Suppressor macrophage treated with lipopolysaccharide for 4 hours (primary cell): ENCODE results near the gene LILRA5.
A peak's percentile ranks its signal among the peaks of the same experiment; 100 is the strongest.
"Not testable (repeated sequence)": the region's sequence is repeated elsewhere in the genome, so short reads cannot be mapped to it uniquely, and the experiment has no call there.

Experiments
- DNase-seq: peaks from one replicate; pipeline ENCODE4 v3.0.0-alpha.2; 2020

Gene LILRA5

GRCh38 chr19:54312436-54313377 lies at the start of gene LILRA5:
Gene LILRA5 (minus strand): TSS chr19:54313166. CDS start chr19:54313019, 147 bp downstream.
- peak; percentile 92 for DNase-seq

GRCh38 chr19:54361680-54362422 lies 48.9 kb upstream of the LILRA5 start:
- DNase-seq: peak; percentile 73

GRCh38 chr19:54359149-54359820 lies 46.3 kb upstream of the LILRA5 start:
- not testable (repeated sequence) for DNase-seq

- DNase-seq: no peak
Measured at GRCh38 chr19:54357381-54357780, 44.4 kb upstream of the LILRA5 start.

DNA sequence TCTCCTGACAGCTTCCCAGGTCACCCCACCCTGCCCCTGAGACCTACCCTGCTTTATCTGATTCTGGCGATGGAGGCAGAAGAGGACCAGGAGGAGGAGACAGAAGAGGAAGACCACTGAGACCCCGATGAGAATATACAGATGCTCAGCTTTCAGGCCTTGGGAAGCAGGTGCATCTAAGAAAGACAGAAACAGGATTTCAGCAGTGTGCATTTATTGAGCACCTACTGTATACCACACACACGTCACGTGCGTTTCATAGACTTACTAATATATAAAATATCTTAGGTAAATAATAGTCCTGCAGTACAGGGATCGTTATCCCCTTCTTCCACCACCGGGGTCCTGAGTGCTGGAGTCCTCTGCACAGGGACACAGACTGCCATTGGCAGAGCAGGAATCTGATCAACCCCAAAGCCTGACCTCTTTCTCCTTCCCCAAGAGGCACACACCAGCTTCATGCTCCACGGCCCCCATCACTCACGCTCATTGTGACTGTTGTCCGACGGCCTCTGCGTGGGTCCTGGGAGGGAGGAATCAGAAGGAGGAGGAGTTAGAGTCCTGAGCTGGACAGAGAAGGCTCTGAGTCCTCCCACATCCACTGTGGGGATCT lies 43.6 kb upstream of the LILRA5 start:
- no peak for DNase-seq

DNA sequence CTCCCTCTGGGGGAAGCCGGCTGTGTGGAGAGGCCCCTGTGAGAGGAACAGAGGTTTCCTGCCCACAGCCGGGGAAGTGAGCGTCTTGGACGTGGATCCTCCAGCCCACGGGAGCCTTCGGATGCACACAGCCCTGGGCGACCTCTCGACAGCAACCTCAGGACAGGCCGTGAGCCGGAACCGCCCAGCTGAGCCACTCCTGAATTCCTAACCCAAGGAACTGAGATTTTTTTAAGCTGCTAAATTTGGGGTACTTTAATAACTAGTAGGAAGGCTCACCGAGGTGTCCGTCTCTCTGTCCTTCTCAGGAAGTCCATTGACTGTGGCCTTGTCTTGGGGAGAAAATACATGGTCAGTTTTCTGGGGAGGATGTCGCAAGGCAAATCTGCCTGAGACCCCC lies 42.7 kb upstream of the LILRA5 start:
- no peak for DNase-seq

DNA sequence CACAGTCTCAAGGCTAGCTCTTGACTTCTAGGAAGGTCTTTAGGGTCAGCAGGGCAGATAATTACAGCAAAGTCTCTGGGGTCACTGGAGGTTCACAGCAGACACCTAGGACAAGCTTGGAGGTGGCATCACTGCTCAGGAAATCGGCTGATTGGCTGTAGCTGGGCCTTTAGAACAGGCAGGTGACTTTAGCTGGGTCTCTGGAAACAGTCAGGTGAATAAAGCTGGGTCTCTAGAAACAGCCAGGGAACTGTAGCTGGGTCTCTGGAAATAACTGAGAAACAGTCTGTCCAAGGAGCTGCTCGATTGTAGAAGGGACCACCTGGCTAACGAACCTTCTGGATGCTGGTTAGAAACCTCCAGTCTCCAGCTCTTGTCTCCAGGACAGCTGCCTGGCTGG lies 41.8 kb upstream of the LILRA5 start:
- DNase-seq: no peak

DNA sequence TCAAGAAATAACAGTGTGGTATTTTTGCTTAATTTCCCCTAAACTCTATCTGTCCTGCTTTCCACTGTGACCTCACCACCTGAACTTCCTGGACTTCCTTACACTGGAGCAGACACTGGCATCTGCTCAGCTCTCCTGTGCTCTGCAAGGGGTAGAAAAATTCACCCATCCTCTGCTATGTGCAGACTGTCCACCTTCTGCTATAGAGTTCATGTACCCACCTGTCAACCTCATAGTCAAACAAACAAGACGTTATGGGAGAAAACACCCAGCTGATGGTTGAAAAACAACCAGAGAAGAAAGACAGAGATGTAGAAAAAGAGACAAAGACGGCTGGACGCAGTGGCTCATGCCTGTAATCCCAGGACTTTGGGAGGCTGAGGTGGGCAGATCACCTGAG lies 39.6 kb upstream of the LILRA5 start:
- no peak for DNase-seq

DNA sequence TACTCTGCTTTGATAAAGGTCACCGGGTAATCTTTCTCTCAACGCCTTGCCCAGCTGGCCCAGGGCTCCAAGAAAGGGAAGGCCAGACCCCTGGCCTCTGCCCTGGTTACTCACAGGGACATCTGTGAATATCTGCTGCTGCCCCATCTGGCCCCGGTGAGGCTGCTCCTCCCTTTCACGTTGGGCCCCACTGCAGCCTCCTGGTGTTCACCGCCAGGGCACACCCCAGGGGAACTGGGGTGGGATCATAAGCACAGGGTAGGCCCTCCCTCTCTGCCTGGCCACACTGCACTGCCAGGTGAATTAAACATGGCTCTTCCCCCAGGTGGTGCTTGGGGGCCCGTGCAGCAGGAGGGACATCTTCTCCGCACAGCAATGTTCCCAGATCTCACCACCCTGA lies 39.1 kb upstream of the LILRA5 start:
- no peak for DNase-seq

- DNase-seq: no peak
Measured at GRCh38 chr19:54351474-54351873, 38.5 kb upstream of the LILRA5 start.

DNA sequence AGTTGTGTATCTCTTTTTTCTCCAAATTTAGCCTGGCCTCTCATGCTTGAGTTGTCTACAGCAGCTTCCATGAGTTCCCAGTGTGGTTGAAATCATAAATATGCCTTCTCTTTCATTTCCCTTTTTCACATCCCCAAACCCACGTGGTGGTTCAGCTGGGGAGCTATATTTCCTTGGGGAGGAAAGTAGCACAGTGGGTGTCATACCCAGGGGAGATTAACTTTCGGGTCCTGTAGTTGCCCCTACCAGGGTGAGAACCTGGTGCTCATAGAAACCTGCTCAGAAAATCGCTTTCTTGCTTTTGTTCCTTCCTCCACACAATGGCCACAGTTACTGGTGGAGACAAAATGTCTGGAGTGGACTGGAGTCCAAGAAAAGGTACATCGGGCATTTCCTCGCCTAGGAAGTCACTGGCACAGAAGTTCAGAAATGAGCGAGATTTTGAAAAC lies 33.0 kb upstream of the LILRA5 start:
- DNase-seq: peak; percentile 88

DNA sequence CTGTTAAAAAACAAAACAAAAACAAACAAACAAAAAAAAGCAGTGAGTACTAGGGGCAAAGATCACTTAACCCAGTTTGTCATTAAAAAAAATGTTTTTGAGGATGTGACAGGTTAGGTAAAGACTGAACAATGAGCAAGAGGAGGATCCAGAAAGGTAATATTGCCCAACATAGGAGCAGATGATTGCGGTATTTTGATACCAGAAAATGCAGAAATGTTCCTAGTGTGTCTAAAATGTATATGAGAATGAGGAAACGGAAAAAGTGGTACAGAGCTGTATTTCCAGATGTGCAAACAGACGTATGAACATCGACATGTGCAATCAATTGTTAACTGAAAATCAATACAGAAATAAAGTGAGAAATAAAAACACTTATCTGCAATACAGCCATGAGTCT lies 30.9 kb upstream of the LILRA5 start:
- no peak for DNase-seq

DNA sequence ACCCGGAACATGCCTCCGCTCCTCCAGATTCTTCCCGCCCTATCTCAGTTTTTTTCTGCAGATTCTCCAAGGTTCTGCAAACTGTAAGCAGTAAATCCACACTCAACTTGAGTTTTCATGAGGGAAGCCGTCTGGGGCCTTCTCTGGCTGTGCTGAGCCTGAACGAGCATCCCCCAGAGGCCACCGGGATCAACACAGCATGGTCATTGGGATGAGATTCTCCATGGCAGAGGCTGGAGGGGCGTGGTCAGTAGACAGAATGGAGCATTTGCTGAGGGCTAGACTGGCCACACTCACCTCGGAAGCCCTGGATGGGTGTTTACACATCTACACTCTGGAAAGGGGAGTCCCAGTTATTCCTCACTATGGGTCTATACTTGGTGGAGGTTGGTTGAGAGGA lies 28.3 kb upstream of the LILRA5 start:
- no peak for DNase-seq

GRCh38 chr19:54339646-54340358 lies 26.8 kb upstream of the LILRA5 start:
- peak; percentile 69 for DNase-seq

DNA sequence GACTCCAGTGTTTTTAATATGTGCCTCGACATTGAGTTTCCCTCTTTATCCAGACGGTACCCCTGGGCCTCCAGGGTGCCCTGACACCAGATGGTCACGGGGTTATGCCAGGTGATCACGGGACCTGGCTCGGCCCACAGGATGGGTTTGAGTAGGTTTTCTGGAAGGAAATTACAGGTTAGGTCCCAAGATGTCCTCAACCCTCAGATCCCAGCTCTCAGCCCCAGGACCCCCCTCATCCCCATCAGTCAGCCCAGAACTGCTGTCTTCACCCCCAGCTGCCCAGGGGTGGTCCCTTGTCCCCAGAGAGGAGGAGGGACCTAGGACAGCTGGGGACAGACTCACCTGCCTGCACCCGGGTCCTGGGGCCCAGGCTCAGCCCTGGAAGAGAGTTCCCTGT lies 25.6 kb upstream of the LILRA5 start:
- DNase-seq: no peak

DNA sequence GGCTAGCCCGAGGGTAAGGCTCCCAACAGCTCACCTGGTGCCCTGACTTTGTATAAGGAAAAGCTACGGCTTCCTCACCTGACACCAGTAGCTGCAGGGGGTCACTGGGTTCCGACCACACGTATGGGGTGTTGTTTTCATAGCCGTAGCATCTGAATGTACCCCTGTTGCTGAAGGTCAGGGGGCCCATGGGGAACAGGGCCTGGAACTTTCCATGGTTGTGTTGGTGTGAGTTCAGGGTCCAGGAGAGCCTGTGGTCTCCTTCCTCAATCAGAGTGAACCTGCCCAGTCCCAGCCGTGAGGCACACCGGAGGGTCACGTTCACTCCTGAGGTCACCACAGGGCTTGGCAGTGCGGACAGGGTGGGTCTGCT lies 24.9 kb upstream of the LILRA5 start:
- no peak for DNase-seq

DNA sequence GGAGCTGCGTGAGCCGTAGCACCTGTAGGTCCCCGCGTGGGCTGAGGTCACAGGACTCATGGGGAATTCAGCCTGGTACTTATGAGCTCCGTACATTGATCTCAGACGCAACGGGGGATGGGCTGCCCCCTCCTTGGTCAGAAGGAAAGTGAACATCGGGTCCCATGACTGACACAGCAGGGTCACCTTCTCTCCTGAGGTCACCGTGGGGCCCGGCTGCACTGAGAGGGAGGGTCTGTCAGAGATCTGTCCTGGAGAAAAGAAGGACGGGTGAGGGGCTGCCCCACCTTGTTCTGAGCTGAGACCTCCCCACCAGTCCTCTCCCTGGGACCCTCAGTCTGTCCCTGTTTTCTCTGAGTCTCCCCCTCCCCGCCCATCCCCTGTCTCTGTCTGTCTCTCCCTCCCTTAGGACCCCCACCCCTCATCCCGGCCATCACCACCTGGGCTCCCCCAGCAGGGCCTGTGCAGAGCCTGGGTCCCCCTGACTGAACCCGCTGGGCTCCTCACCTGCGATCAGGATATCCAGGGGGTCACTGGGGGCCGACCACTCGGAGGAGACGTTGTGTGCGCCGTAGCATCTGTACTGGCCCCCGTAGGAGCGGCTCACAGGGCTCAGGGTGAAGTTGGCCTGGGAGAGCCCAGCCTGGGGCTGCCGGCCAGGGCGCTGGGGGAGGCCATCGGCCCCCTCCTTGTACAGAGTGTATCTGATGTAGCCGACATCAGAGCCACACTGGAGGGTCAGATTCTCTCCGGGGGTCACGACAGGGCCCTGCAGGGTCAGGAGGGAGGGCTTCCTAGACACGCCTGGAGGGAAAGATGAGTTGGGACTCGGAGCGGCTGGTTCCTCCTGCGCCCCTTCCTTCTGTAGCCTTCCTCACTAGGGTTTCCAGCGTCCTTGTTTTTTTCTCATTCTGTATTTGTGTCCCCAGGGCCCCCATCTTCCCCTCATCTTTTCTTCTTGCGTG lies 24.2 kb upstream of the LILRA5 start:
- DNase-seq: no peak

DNA sequence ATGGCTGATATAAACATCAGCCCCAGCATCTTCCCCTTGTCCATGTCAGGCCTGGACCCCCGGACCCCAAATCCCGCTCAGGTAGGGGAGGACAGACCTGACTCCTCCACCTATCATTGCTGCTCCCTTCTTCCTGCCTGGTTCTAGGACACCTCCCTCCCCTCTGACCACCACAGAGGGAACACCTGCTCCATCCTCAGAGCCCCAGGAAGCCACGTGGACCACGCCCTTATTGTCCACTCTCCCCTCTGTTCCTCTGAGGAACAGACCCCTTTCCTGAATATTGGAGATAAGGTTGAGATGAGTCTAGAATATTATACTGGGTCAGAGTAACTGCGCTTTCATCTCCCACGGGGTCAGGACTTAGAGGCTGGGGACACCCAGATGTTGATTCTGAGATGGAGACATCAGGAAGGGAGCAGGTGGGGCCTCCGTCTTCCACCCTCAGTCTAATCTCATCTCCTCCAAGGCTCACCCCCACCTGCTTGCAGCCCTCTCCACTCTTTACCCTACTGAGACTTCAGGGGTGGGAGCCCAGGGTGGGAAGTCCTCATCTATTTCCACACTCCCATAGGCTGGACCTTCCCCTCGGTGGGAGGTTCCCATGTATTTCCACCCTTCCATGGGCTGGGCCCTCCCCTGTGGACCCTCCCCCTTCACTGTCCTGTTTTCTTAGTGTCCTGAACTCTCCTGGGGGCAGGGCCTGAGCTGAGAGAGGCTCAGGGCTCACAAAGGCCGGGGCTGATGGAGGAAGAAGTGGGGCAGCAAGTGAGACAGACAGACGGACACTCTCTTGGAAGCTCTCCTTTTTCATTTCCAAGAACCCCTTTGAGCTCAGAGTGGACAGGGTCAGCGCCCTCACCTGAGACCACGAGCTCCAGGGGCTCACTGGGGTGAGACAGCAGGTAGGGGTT lies 23.3 kb upstream of the LILRA5 start:
- DNase-seq: no peak

DNA sequence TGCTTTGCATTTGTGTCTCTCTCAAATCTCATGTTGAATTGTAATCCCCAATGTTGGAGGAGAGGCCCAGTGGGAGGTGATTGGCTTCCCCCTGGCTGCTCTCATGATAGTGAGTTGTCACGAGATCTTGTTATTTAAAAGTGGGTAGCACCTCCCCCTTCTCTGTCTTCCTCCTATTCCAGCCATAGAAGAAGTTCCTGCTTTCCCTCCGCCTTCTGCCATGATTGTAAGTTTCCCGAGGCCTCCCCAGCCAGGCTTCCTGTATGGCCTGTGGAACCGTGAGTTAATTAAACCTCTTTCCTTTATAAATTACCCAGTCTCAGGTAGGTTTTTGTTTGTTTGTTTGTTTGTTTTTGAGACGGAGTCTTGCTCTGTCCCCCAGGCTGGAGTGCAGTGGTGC lies 22.2 kb upstream of the LILRA5 start:
- DNase-seq: peak; percentile 72
